ENCODE measurements around the gene ADGRG1.

ADGRG1 gene

GRCh38 chr16:57621521-57622271, 6.7 kb upstream of the ADGRG1 start:
- DNase-seq = no peak

- DNase-seq = no peak
Measured at GRCh38 chr16:57622361-57623250, 5.8 kb upstream of the ADGRG1 start.

GRCh38 chr16:57623251-57624043, 5.0 kb upstream of the ADGRG1 start:
- no peak for DNase-seq

- DNase-seq = no peak
Measured at GRCh38 chr16:57624044-57624688, 4.3 kb upstream of the ADGRG1 start.

- no peak for DNase-seq
Measured at GRCh38 chr16:57624806-57625500, 3.5 kb upstream of the ADGRG1 start.

- no peak for DNase-seq
Measured at GRCh38 chr16:57626420-57627170, 1.8 kb upstream of the ADGRG1 start.

- no peak for DNase-seq
Measured at GRCh38 chr16:57627184-57627871, 1.1 kb upstream of the ADGRG1 start.

- no peak for DNase-seq
Measured at GRCh38 chr16:57628783-57629293, 408 bp downstream of the ADGRG1 start.

GRCh38 chr16:57629516-57630406, 1.3 kb downstream of the ADGRG1 start:
- DNase-seq = no peak

GRCh38 chr16:57630407-57630797, 2.0 kb downstream of the ADGRG1 start:
- no peak for DNase-seq

- no peak for DNase-seq
Measured at GRCh38 chr16:57630931-57631845, 2.8 kb downstream of the ADGRG1 start.

- no peak for DNase-seq
Measured at GRCh38 chr16:57632568-57632967, 4.1 kb downstream of the ADGRG1 start.

GRCh38 chr16:57633383-57634064, 5.1 kb downstream of the ADGRG1 start:
- DNase-seq = no peak

GRCh38 chr16:57634171-57634570, 5.7 kb downstream of the ADGRG1 start:
- no peak for DNase-seq

- DNase-seq = no peak
Measured at GRCh38 chr16:57635266-57636097, 7.1 kb downstream of the ADGRG1 start.

GRCh38 chr16:57636184-57636583, 7.8 kb downstream of the ADGRG1 start:
- DNase-seq = no peak

- no peak for DNase-seq
Measured at GRCh38 chr16:57637020-57637419, 8.6 kb downstream of the ADGRG1 start.
